H1 (cell line): ENCODE data around the gene TUBA8. TPM values are rescaled to one million over a fixed set of nuclear protein-coding genes. Genes with fewer than 3 reads are reported as not detected.

Source experiments
- CTCF ChIA-PET: fragments of 300-600 bp; sonication (Branson Sonifier 250); formaldehyde crosslinking; loops from one replicate; lab custom pipeline; 2021; ENCODE audit not compliant: partially characterized antibody; lab: Charles Lee
- POLR2A ChIA-PET: fragments of 300-600 bp; sonication (Branson Sonifier 250); formaldehyde crosslinking; loops from one replicate; lab custom pipeline; 2021; ENCODE audit warnings: inconsistent platforms; ENCODE audit not compliant: partially characterized antibody; lab: Charles Lee
- DNase-seq, 2 experiments: peaks; one replicate each; pipeline versions ENCODE4 v3.0.0 to v3.0.0-alpha.2; 2010 to 2022; ENCODE audit warnings: low spot score in 2 of 2, low read depth in 1 of 2, mixed read lengths in 1 of 2
- FAIRE-seq: peaks from 2 replicates; lab custom pipeline; 2011; peaks lifted over from hg19 to GRCh38; lab: Jason Lieb, UNC
- H2AFZ ChIP-seq: 2 replicates; pipeline ENCODE4 v1.8.1; 2012; ENCODE audit warnings: low read length, inconsistent platforms
- H2AK5ac ChIP-seq: 2 replicates; pipeline ENCODE4 v1.6.1; 2013; ENCODE audit warnings: low read depth, low read length
- H2BK120ac ChIP-seq: replicated peaks from 2 replicates; pipeline ENCODE3; 2013; ENCODE audit warnings: low read depth, low read length, inconsistent platforms
- H2BK12ac ChIP-seq: 2 replicates; pipeline ENCODE4 v1.6.1; 2013; ENCODE audit warnings: low read depth, low read length
- H2BK15ac ChIP-seq: 2 replicates; pipeline ENCODE4 v1.6.1; 2013; ENCODE audit warnings: low read length
- H2BK20ac ChIP-seq: 2 replicates; pipeline ENCODE4 v1.6.1; 2013; ENCODE audit warnings: low read length
- H2BK5ac ChIP-seq: 2 replicates; pipeline ENCODE4 v1.6.1; 2013; ENCODE audit warnings: low read depth, low read length
- H3K14ac ChIP-seq: 2 replicates; pipeline ENCODE4 v1.6.1; 2013; ENCODE audit warnings: inconsistent platforms; ENCODE audit not compliant: insufficient read length
- H3K18ac ChIP-seq: 2 replicates; pipeline ENCODE4 v1.6.1; 2013; ENCODE audit warnings: low read length; ENCODE audit errors: extremely low read depth
- H3K23ac ChIP-seq: 2 replicates; pipeline ENCODE4 v1.6.1; 2013; ENCODE audit warnings: inconsistent platforms; ENCODE audit not compliant: insufficient read length
- H3K23me2 ChIP-seq: 2 replicates; pipeline ENCODE4 v1.6.1; 2013; ENCODE audit warnings: low read depth, low read length
- H3K27ac ChIP-seq: 2 replicates; pipeline ENCODE4 v1.6.1; 2011; ENCODE audit warnings: low read depth, low read length, inconsistent platforms
- H3K27me3 ChIP-seq, 4 experiments: replicated peaks in 1 of 4; 1 replicate in 1 of 4; 2 replicates in 3 of 4; pipeline versions ENCODE4 v1.6.1 to v1.8.1; 2011 to 2013; ENCODE audit warnings: low read length in 3 of 4, mild to moderate bottlenecking in 3 of 4, inconsistent platforms in 2 of 4, mixed read lengths in 2 of 4, moderate library complexity in 1 of 4; ENCODE audit not compliant: control insufficient read depth in 3 of 4, insufficient read depth in 3 of 4; ENCODE audit errors: extremely low read depth in 1 of 4
- H3K36me3 ChIP-seq, 4 experiments: 2 replicates each; pipeline versions ENCODE4 v1.6.1 to v1.8.1; 2011 to 2013; ENCODE audit warnings: mild to moderate bottlenecking in 4 of 4, low read length in 3 of 4, moderate library complexity in 2 of 4, control low read depth in 1 of 4, inconsistent platforms in 1 of 4; ENCODE audit not compliant: insufficient read depth in 4 of 4, control insufficient read depth in 2 of 4
- H3K4ac ChIP-seq: replicated peaks from 2 replicates; pipeline ENCODE3; 2013; ENCODE audit warnings: low read length, low read depth, mixed read lengths, inconsistent platforms; ENCODE audit not compliant: insufficient read length
- H3K4me1 ChIP-seq, 4 experiments: replicated peaks in 1 of 4; 1 replicate in 1 of 4; 2 replicates in 3 of 4; pipeline versions ENCODE4 v1.6.1 to v1.8.1; 2011 to 2013; ENCODE audit warnings: low read length in 3 of 4, inconsistent platforms in 2 of 4, mixed read lengths in 1 of 4; ENCODE audit not compliant: insufficient read depth in 4 of 4, control insufficient read depth in 3 of 4
- H3K4me2 ChIP-seq, 2 experiments: 2 replicates each; pipeline versions ENCODE4 v1.6.1 to v1.8.1; 2011 to 2013; ENCODE audit warnings: low read depth in 2 of 2, low read length in 2 of 2, control low read depth in 1 of 2, inconsistent platforms in 1 of 2, mild to moderate bottlenecking in 1 of 2; ENCODE audit not compliant: insufficient read depth in 1 of 2
- H3K4me3 ChIP-seq, 4 experiments: fragments of 200-600, 300-600 bp in 1 of 4; sonication (generic), shearing (Covaris generic), sonication (Bioruptor Twin) in 1 of 4; 2 replicates each; pipeline versions ENCODE4 v1.5.1 to v1.8.1; 2011 to 2016; ENCODE audit warnings: low read length in 4 of 4, low read depth in 3 of 4, control low read depth in 2 of 4, inconsistent platforms in 2 of 4, mild to moderate bottlenecking in 2 of 4, mixed read lengths in 1 of 4, moderate library complexity in 1 of 4; ENCODE audit not compliant: insufficient read depth in 2 of 4; ENCODE audit errors: extremely low read depth in 1 of 4
- H3K56ac ChIP-seq: replicated peaks from 2 replicates; pipeline ENCODE3; 2013; ENCODE audit warnings: low read depth, mild to moderate bottlenecking, mixed read lengths, low read length, inconsistent platforms; ENCODE audit not compliant: insufficient read length
- H3K79me1 ChIP-seq: 2 replicates; pipeline ENCODE4 v1.6.1; 2013; ENCODE audit warnings: low read depth, low read length, control low read depth
- H3K79me2 ChIP-seq, 2 experiments: 2 replicates each; pipeline versions ENCODE4 v1.6.1 to v1.8.1; 2012 to 2013; ENCODE audit warnings: low read length in 2 of 2, mild to moderate bottlenecking in 2 of 2, inconsistent platforms in 1 of 2; ENCODE audit not compliant: insufficient read depth in 2 of 2, control insufficient read depth in 1 of 2
- H3K9ac ChIP-seq, 4 experiments: replicated peaks in 1 of 4; 1 replicate in 1 of 4; 2 replicates in 3 of 4; pipeline versions ENCODE4 v1.6.1 to v1.8.1; 2011 to 2013; ENCODE audit warnings: low read depth in 3 of 4, low read length in 3 of 4, control low read depth in 2 of 4, mild to moderate bottlenecking in 2 of 4, moderate library complexity in 2 of 4, inconsistent platforms in 1 of 4; ENCODE audit errors: extremely low read depth in 1 of 4
- H3K9me3 ChIP-seq, 2 experiments: 2 replicates each; pipeline versions ENCODE4 v1.6.1 to v1.8.1; 2012 to 2013; ENCODE audit warnings: mild to moderate bottlenecking in 2 of 2, moderate library complexity in 2 of 2, control low read depth in 1 of 2, inconsistent platforms in 1 of 2, low read depth in 1 of 2, low read length in 1 of 2, mixed read lengths in 1 of 2; ENCODE audit not compliant: insufficient read depth in 2 of 2
- H4K20me1 ChIP-seq, 2 experiments: replicated peaks in 1 of 2; 2 replicates each; pipeline versions ENCODE3 to v1.8.1; 2011 to 2013; ENCODE audit warnings: inconsistent platforms in 2 of 2, low read length in 2 of 2, mild to moderate bottlenecking in 1 of 2; ENCODE audit not compliant: insufficient read depth in 2 of 2, control insufficient read depth in 1 of 2
- H4K5ac ChIP-seq: 2 replicates; pipeline ENCODE4 v1.6.1; 2013; ENCODE audit warnings: low read length, low read depth, mixed read lengths, inconsistent platforms; ENCODE audit not compliant: insufficient read length
- H4K8ac ChIP-seq: 2 replicates; pipeline ENCODE4 v1.8.0; 2013; ENCODE audit warnings: mild to moderate bottlenecking, moderate library complexity, low read length, inconsistent platforms; ENCODE audit not compliant: insufficient read depth; ENCODE audit errors: extremely low read depth
- H4K91ac ChIP-seq: replicated peaks from 2 replicates; pipeline ENCODE3; 2013; ENCODE audit warnings: low read length, mixed read lengths, inconsistent platforms; ENCODE audit not compliant: insufficient read length
- BRCA1 ChIP-seq: IDR thresholded peaks from 2 replicates; pipeline ENCODE4 v1.6.1; 2012; ENCODE audit warnings: low read depth, low read length, improper control_type of control experiment
- CBX5 ChIP-seq: fragments of 300-800, 300-1000 bp; sonication (generic); IDR thresholded peaks from 2 replicates; pipeline ENCODE4 v1.7.1; 2016; ENCODE audit warnings: antibody characterized with exemption, low read length, low read depth
- FOSL1 ChIP-seq: IDR thresholded peaks from 2 replicates; pipeline ENCODE4 v1.6.1; 2011; ENCODE audit warnings: mild to moderate bottlenecking, low read depth, low read length, moderate library complexity; ENCODE audit not compliant: insufficient read depth
- JUN ChIP-seq: IDR thresholded peaks from 2 replicates; pipeline ENCODE4 v1.6.1; 2011; ENCODE audit warnings: low read depth, mild to moderate bottlenecking, improper control_type of control experiment, low read length
- KDM1A ChIP-seq: fragments of 200-600, 300-600 bp; sonication (generic); IDR thresholded peaks from 2 replicates; pipeline ENCODE4 v1.7.1; 2016; ENCODE audit warnings: mild to moderate bottlenecking, low read length, borderline replicate concordance
- MAFK ChIP-seq: IDR thresholded peaks from 2 replicates; pipeline ENCODE4 v1.6.1; 2012; ENCODE audit warnings: low read depth, mild to moderate bottlenecking, improper control_type of control experiment, low read length
- PHF8 ChIP-seq: fragments of 200-600 bp; sonication (generic); conservative IDR thresholded peaks from 2 replicates; pipeline ENCODE4 v1.7.1; 2012; ENCODE audit warnings: low read depth, mild to moderate bottlenecking, inconsistent platforms, low read length, moderate library complexity
- POLR2A ChIP-seq, 2 experiments: IDR thresholded peaks; 1 replicate in 1 of 2; 2 replicates in 1 of 2; pipeline ENCODE4 v1.6.1; 2011; ENCODE audit warnings: low read depth in 2 of 2, low read length in 2 of 2, mild to moderate bottlenecking in 2 of 2; ENCODE audit errors: control extremely low read depth in 1 of 2
- RBBP5 ChIP-seq: IDR thresholded peaks from 2 replicates; pipeline ENCODE4 v1.7.1; 2012; ENCODE audit warnings: low read depth, mild to moderate bottlenecking, inconsistent platforms, low read length, moderate library complexity, borderline replicate concordance
- RXRA ChIP-seq: IDR thresholded peaks from 2 replicates; pipeline ENCODE4 v1.6.1; 2011; ENCODE audit warnings: low read depth, mild to moderate bottlenecking, low read length, moderate library complexity; ENCODE audit not compliant: insufficient read depth
- SIN3A ChIP-seq, 2 experiments: IDR thresholded peaks in 1 of 2; conservative IDR thresholded peaks in 1 of 2; 2 replicates each; pipeline ENCODE4 v1.6.1; 2011 to 2012; ENCODE audit warnings: low read length in 2 of 2, improper control_type of control experiment in 1 of 2, low read depth in 1 of 2, mild to moderate bottlenecking in 1 of 2
- SIX5 ChIP-seq: IDR thresholded peaks from 2 replicates; pipeline ENCODE4 v1.6.1; 2011; ENCODE audit warnings: mild to moderate bottlenecking, low read depth, low read length
- SP4 ChIP-seq: IDR thresholded peaks from 2 replicates; pipeline ENCODE4 v1.6.1; 2012; ENCODE audit warnings: low read length, inconsistent platforms
- SUZ12 ChIP-seq: fragments of 200-600 bp; sonication (generic); IDR thresholded peaks from 2 replicates; pipeline ENCODE4 v1.6.1; 2012; ENCODE audit warnings: mild to moderate bottlenecking, inconsistent platforms, low read length, moderate library complexity, mixed read lengths
- TAF1 ChIP-seq: IDR thresholded peaks from 2 replicates; pipeline ENCODE4 v1.6.1; 2011; ENCODE audit warnings: mild to moderate bottlenecking, low read depth, low read length
- WGBS, 2 experiments: shearing (Covaris generic) in 1 of 2; methylation state at CpG; one replicate each; pipeline versions ENCODE4 v1.1.6 to v1.1.7; 2013 to 2015; ENCODE audit warnings: low lambda C conversion rate in 2 of 2, mixed read lengths in 2 of 2, inconsistent platforms in 1 of 2, low coverage in 1 of 2, missing lambda C conversion rate in 1 of 2; ENCODE audit not compliant: insufficient replicate concordance in 2 of 2, insufficient coverage in 1 of 2, insufficient read length in 1 of 2; ENCODE audit errors: extremely low coverage in 1 of 2, missing lambda C conversion rate in 1 of 2; 5-methylcytosine and 5-hydroxymethylcytosine counted together
- polyA plus RNA-seq, 7 experiments: library from polyadenylated mRNA; depleted of rRNA in 3 of 7; stranded (reverse) in 5 of 7; unstranded in 2 of 7; fragments of >200 nt in 5 of 7; fragments of 200-250 nt in 2 of 7; gene quantifications; 1 replicate in 5 of 7; 2 replicates in 1 of 7; 4 replicates in 1 of 7; pipeline versions ENCODE4 v1.2.1 to v1.2.3, GENCODE V29; 2011 to 2013; ENCODE audit warnings: missing spikeins in 2 of 7, mixed read lengths in 2 of 7
- total RNA-seq: library from RNA; stranded (reverse); fragmentation: NEBNext Ultra II Directional; extraction: Animal tissue kit (Norgen Biotek cat#: 25700); gene quantifications from 2 replicates; pipeline ENCODE4 v1.2.1, GENCODE V29; 2021

The TUBA8 gene
- total and polyA plus RNA-seq, 2 of the 8 experiments (the other 6 are each of a cell fraction or from before 2014, with no cell fraction given), result 1.0 to 4.0 TPM

GRCh38 chr22:18114495-18114894 is 3.9 kb downstream of the TUBA8 start:
- Histone ChIP-seq H4K5ac (no peak overlapping the region), H2BK120ac (no peak overlapping the region)
- TF ChIP-seq SP4 (no peak), SIN3A (conservative IDR thresholded peaks at IDR 0.05 in 1 of 2, IDR thresholded peaks at IDR 0.05 in 1 of 2; ENCODE audit: low read depth in 1 of 2, low read length in 2 of 2) (no peak), TAF1 (no peak), CBX5 (no peak), SUZ12 (no peak), JUN (no peak), PHF8 (no peak), MAFK (no peak), SIX5 (no peak), FOSL1 (no peak), RXRA (no peak), BRCA1 (no peak), POLR2A (IDR thresholded peaks at IDR 0.05; ENCODE audit: control extremely low read depth in 1 of 2, low read depth in 2 of 2, low read length in 2 of 2) (no peak), RBBP5 (no peak), KDM1A (no peak)
- TF ChIP-seq, all 59 proteins: peak for 0
- Histone ChIP-seq H3K23me2 (peaks cover 10% of the 10 kb centered on the region; the same call in 1 of the 2 replicates), H3K9me3 (peaks cover 0 to under 1% of the 10 kb centered on the region in 2 experiments; a peak in 1 of 4 replicates), H4K91ac (no peak overlapping the region), H3K18ac (no peak overlapping the region), H2BK5ac (no peak overlapping the region), H2AFZ (no peak overlapping the region), H3K27ac (no peak overlapping the region), H2BK15ac (no peak overlapping the region), H4K8ac (no peak overlapping the region), H4K20me1 (no peaks in the 10 kb centered on the region), H3K23ac (no peak overlapping the region), H3K4me2 (no peak overlapping the region), H3K56ac (no peak overlapping the region), H2BK20ac (no peak overlapping the region), H3K4me3 (no peak overlapping the region), H3K14ac (no peak overlapping the region), H3K4ac (no peak overlapping the region), H3K4me1 (peaks cover 0 to 9% (median 5%) of the 10 kb centered on the region in 4 experiments; a peak in 5 of 7 replicates), H3K36me3 (no peaks in the 10 kb centered on the region), H3K79me2 (no peaks in the 10 kb centered on the region), H3K79me1 (no peaks in the 10 kb centered on the region), H3K9ac (no peak overlapping the region), H2BK12ac (no peak overlapping the region), H3K27me3 (peaks cover 11 to 29% (median 23%) of the 10 kb centered on the region in 4 experiments), H2AK5ac (no peak overlapping the region)
- ChIA-PET CTCF (interaction anchor here (3.0 kb wide), 1 partner anchor 43 kb away, joined by 15 read pairs; no protein-coding TSS in a partner anchor), POLR2A (no interaction called here)
- DNase-seq (no peak), FAIRE-seq (no peak)
- WGBS, 2 experiments, result 91% methylated on average over 4 of the region's 4 CpGs; no CpG with 5 or more reads in 1 of the 2 experiments
